GM18868 (cell line): ENCODE measurements around the gene KCTD17.
A peak's percentile ranks its signal among the peaks of the same experiment; 100 is the strongest.

Source experiments
- ATAC-seq: cut with Tn5 transposase; IDR thresholded peaks from one replicate; pipeline ENCODE4 v1.9.1; 2021; ENCODE audit warnings: mild to moderate bottlenecking, moderate library complexity; ENCODE audit not compliant: unreplicated experiment

Gene KCTD17

DNA sequence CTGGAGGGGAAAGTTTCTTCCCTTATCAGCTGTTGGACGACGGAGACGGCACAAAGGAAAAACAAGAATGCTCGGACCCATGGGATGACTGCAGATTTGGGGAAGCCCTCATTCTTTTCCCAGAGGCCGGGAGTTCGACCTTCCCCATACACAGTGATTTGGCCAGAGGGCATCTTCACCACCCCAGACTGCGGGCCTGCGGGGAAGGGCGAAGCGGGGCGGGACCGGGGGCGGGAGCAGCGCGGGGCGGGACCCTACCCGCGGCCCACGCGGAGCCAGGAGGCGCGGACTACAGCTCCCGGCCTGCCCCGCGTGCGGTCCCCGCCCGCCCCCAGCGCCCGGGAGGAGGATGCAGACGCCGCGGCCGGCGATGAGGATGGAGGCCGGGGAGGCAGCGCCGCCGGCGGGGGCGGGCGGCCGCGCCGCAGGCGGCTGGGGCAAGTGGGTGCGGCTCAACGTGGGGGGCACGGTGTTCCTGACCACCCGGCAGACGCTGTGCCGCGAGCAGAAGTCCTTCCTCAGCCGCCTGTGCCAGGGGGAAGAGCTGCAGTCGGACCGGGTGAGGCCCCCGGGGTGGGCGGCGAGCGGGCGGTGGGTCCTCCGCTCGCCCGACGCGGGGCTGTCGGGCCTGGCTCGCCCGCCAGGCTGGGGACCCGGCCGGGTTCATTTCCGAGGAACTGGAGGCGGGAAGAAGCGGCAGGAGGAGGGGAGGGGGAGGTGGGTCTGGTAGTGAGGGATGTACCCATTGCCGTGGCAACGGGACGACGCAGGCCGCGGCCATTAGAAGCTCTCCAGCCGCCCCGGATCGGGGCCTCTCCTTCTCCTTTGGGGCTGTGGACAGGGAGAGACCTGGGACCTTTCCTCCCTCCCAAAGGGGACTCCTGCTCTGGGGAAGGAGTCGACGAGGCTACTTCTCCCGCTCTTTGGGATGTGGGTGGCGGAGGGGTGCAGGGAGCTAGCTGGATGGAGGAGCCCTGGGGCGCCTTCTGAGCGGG is at the start of gene KCTD17:
Gene KCTD17, plus strand, starts transcription at position 352 of the 995 bp plus-strand sequence. Its CDS starts 19 bp downstream, at position 371.
- peak; percentile 71 for ATAC-seq

DNA sequence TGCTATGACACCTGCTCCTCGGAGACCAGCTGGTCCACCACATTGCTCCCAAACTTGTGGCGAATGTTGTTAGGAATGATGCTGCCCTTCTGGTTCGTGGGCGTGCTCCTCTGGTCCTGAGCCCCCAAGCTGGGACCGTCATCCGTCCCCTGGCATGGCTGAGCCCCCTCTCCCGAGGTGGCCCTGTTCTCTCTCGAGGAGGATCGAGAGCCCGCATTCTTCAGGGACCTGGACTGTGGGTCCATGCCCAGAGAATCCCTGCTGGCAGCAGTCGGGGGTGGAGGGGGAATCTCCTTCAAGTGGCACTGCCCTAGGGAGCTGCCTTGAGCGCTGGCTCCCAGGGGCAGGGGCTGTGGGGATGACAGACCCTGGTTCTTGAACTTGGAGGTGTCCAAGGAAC is 49.7 kb upstream of the KCTD17 start:
- no peak for ATAC-seq

DNA sequence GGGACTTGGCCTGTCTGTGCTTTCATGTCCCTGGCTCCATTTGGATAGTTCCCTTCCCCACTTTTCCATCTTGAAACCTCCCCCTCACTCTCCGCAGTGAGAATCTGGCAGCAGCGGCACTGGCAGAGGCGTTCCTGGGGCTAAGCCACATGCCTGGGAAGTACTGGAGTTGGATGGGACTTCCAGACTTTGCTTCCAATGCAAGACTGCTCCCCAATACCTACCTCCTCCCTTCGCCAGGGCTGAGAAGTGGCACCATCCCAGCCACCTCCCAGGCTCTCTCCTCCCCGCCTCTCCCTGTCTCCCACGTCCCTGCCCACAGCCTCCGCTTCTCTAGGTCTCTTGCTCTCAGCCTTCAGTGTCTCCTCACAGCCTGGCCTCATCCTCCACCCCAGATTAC is 48.9 kb upstream of the KCTD17 start:
- no peak for ATAC-seq

GRCh38 chr22:37007651-37008050 is 43.9 kb upstream of the KCTD17 start:
- ATAC-seq = no peak

DNA sequence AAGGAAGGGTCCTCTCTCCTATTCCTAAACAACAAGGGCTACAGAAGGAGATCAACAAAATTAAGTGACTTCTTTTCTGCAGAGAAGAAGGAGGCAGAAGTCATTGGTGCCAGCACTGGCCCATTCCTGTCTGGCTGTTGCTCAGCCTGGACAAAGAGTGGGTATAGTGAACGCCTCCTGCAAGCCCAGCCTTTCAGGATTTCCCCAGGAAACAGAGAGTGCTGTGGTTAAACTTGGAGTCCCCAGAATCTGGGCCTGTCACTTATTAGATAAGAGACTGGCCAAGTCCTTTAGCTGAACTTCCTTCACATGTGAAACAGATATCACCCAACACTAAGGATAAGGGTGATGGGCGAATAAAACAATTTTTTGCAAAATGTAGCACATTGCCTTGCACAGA is 43.2 kb upstream of the KCTD17 start:
- ATAC-seq = no peak

- no peak for ATAC-seq
Measured at GRCh38 chr22:37009490-37009889, 42.1 kb upstream of the KCTD17 start.

DNA sequence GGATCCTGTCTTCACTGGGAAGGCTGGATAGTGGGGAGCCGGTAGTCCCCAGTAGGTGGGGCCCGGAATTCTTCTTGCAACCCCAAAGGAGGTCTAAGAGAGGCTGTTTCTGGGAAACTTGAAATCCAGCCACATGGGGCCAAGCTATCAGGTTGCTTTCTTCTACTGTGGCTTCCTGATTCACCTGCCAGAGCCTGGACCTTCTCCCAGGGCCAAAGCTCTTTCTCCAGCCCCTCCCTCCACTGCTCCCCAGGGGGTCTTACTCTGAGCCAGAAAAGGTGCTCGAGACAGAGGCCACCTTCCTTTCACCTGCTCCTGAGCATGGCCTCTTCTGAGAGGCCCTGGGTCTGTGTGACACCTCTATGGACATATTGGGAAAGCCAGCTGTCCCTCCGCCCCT is 41.4 kb upstream of the KCTD17 start:
- ATAC-seq = no peak

DNA sequence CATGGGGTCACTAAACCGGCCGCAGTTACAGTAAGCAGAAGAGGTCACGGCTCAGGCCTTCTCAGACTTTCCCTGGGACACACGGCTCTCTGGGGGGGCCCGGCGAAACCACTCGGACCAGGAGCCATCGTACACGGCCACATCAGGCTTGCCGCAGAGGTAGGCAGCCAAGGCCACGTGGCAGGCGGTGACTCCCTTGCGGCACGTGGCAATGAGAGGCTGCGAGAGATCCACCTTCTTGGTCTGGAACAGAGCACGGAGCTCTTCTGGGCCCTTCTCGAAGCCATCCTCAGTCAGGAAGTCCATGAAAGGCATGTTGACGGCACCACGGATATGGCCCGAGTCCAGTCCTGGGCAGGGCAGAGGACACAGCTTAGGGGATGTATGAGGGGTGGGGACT is 40.6 kb upstream of the KCTD17 start:
- ATAC-seq = no peak

DNA sequence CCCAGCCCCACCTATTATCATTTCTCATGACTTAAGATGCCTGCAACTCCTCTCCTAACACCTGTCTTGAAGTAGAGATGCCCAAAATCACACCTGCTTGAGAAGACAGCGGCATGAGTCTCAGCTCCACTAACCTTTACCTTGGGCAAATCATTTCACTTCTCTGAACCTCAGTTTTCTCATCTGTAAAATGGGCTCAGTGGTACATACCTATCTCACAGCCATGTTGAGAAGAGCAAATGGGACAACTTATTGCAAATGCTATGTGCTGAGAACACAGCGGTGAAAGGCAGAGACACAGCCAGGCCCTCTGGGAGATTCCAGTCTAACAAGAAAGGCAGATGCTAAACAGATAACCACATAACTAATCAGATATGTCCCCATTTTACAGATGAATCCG is 40.1 kb upstream of the KCTD17 start:
- ATAC-seq = no peak

- no peak for ATAC-seq
Measured at GRCh38 chr22:37012262-37012904, 39.2 kb upstream of the KCTD17 start.

GRCh38 chr22:37012956-37013355 is 38.6 kb upstream of the KCTD17 start:
- ATAC-seq = no peak

GRCh38 chr22:37014415-37014806 is 37.1 kb upstream of the KCTD17 start:
- ATAC-seq = no peak

DNA sequence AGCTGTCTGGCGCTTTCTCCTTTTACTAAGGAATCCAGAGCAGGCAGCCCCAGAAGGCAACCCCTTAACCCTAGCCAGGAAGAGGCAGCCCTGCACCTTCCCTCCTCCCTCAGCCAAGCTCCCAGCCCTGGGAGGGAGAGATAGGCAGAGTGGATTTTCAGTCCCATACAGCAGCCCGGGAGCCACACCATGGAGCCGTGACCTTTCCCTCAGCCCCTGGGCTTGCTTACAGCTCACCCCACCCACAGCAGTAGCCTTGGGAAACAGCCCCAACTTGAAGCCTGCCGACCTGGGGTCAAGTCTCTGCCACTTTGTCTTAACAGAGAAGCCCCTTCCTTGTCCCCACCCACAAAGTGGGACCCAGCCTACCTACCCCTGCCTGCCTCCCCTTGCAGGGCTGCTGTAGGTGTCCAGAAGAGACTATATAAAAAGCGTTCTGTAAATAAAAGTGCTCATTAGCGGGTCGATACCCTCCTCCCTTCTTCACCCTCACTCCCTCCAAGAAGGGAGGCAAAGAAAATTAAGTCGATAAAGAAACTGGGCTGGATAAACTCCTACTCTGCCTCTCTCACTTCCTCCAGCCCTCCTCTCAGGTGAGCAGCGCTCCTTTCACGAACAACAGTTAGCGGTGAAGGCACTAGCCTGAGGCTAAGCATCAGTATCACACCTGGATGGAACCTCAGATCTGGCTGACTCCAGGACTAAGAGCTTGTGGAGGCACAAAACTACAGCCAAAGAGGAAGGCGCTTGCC is 36.5 kb upstream of the KCTD17 start:
- ATAC-seq = no peak

- ATAC-seq = no peak
Measured at GRCh38 chr22:37015587-37015878, 36.0 kb upstream of the KCTD17 start.

DNA sequence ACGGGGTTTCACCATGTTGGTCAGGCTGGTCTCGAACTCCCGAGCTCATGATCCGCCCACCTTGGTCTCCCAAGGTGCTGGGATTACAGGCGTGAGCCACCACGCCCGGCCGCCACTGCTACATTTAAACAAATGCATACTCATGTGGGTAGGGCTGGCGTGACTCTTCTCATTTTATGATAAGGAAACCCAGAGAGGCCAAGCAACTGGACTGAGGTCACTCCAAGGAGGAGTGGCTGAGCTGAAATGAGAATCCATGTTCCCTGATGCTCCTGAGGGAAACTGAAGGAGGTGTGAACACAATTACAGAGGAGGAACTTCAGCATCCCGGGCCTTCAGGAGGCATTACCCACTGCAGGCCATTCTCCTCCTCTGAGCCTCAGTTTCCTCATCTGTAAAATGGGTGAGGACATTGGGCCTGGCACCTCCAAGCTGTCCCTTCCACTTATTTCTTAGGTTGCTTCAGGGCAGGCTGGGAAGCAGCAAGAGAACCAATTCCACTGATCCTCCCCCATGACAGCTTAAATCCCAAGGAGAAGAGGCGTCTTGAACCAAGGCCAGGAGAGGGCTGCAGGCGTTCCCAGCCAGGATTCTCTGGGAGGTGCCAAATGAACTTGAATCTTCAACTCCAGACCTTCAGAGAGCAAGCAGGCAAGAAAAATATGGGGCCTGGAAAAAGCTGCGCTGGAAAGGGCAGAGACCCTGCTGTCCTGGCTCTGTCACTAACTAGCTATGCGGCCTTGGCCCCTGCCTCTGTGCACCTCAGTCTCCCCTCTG is 35.2 kb upstream of the KCTD17 start:
- no peak for ATAC-seq

GRCh38 chr22:37017356-37017755 is 34.2 kb upstream of the KCTD17 start:
- no peak for ATAC-seq

DNA sequence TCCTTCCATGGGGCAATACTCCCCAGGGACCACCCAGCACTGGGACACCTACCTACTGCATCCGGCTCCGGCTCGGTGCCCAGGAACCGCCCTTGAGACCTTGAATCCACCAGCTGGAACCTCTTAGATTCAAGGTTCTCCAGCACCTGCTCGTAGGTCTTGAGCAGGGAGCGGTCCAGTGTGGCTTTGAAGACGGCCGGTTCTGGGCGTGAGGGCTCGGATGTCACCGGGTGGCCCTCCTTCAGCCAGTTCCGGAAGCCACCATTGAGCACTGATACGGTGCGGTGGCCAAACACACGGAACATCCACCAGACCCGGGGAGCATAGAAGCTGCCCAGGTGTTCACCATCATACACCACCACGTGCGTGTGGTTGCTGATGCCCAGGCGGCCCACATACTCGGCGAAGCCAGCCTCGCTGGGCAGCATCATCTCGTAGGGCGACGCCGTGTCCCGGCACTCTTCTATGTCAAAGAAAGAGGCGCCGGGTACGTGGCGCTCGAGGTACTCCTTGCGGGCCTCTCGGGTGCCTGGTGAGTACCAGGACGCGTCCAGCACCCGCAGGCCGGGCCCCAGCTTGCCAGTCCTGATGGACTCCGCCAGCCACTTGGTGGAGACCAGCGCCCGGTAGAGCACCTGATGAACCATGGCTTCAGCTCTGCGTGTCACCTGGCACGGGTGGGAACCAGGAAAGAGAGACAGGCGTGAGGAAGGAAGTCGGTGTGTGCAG is 33.3 kb upstream of the KCTD17 start:
- no peak for ATAC-seq

- ATAC-seq = no peak
Measured at GRCh38 chr22:37018815-37019308, 32.7 kb upstream of the KCTD17 start.

GRCh38 chr22:37019309-37020191 is 32.0 kb upstream of the KCTD17 start, which contains the start of the genes MPST and TST:
MPST (plus strand) TSS chr22:37019742; CDS start chr22:37019837, 95 bp downstream.
TST (minus strand) TSS chr22:37019447; CDS start chr22:37018732, 715 bp downstream.
- peak; percentile 59 for ATAC-seq
